ENCODE measurements around the gene APCDD1L.

Gene APCDD1L

DNA sequence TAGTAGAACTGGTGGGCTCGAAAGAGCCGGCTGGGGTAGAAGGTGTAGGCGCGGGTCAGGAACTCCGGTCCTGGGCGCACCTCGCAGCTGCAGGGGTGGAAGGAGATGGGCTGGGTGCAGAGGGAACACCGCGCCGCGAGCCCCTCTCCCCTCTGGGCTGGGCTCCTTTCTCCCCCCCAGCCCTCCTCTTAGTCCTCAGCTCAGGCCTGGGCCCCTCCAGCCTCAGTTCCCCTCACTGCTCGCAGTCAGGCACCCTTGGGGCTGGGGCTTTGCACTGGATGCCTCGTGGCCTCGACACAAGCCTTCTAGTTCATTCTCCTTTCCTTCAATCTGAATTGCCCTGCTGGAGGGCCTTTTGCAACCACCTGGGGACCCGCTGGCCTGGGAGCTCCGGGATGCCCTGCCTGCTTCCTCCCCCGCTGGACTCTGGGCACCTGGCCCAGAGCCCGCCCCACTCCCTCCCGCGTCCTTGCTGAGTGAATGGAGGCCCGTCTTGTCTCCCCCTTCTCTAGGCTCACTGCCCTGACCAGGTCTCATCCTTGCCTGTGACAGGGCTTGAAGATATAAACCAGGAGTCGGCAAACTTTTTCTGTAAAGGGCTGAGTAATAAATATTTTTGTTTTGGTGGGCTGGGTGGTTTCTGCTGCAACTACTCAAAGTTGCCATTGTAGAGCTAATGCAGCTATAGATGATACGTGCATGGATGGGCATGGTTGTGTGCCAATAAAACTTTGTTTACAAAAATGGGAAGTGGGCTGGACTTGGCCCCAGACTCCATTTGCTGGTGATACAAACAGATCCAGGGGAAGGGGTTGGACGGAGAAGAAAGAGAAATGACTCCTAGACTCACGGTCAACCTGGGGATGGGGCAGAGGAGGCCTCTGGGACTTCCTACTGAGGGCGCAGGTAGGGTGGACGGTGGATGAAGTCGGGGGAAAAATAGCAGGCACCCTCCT lies 47.3 kb downstream of the APCDD1L start:
- no peak for TF ChIP-seq CTCF (IDR thresholded peaks at IDR 0.05; ENCODE audit: low read length)
- no peak for TF ChIP-seq EZH2 (IDR thresholded peaks at IDR 0.05; ENCODE audit: borderline replicate concordance, low read length)
- H3F3A ChIP-seq (ENCODE audit: insufficient read depth, low read length) = no peaks in the 10 kb centered on the region

DNA sequence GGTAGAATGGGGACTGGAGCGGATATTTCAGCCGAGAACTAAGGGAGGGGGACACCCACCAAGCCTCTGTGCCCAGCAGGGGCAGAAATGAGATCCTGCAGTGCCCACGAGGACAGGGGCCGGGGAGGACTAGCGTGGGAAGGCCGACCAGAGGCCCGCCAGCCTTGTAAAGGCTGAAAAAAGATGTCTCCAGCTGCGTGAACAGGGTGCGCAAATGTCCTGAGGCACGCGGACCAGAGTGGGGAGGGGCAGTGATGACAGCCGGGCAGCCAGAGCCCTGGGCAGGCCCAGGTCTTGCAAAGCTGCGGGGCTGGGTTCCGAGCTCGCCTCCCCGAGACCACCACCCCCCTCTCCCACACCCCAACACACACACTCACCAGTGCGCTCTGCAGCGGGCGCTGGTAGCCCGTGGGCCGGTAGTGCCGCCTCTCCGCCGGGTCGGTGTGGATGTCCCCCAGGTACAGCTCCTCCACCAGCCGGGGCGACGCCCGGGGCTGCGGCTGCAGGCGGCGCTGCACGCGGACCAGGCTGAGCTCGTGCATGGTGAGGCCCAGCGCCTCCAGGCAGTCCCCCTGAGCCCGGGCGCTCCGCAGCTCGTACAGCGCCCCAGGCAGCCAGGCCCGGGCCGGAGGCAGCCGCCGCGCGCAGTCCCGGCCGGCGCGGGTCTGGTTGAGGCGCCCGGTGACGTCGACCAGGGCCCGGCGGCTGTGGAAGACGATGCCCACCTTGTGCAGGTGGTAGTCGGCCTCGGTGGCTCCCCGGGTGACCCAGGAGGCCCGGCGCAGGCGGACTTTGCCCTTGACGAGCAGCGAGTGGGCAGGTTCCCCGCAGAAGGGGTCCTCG lies 48.2 kb downstream of the APCDD1L start:
- no peak overlapping the region for H3K4me2 ChIP-seq (ENCODE audit: low read length)
- H3K9me2 ChIP-seq (ENCODE audit: low read depth, low read length) = no peaks in the 10 kb centered on the region
- no peak overlapping the region for H3K27ac ChIP-seq (ENCODE audit: low read depth, low read length, poor library complexity, severe bottlenecking)
- TF ChIP-seq EZH2 (IDR thresholded peaks at IDR 0.05; ENCODE audit: borderline replicate concordance, low read length) = no peak
- no peak for TF ChIP-seq CTCF (IDR thresholded peaks at IDR 0.05; ENCODE audit: low read length)
- H2AFZ ChIP-seq (ENCODE audit: low read length) = no peak overlapping the region
- H3K79me2 ChIP-seq (ENCODE audit: insufficient read depth, low read length) = no peaks in the 10 kb centered on the region
- no peaks in the 10 kb centered on the region for H3K27me3 ChIP-seq (ENCODE audit: insufficient read depth, low read length)
- H3K4me1 ChIP-seq (ENCODE audit: insufficient read depth, low read length, severe bottlenecking) = no peaks in the 10 kb centered on the region
- H3K36me3 ChIP-seq (ENCODE audit: insufficient read depth, low read length) = no peaks in the 10 kb centered on the region
- no peak overlapping the region for H3K9ac ChIP-seq (ENCODE audit: low read length)
- H3K9me3 ChIP-seq (ENCODE audit: low read length) = no peaks in the 10 kb centered on the region
- no peaks in the 10 kb centered on the region for H4K20me1 ChIP-seq (ENCODE audit: insufficient read depth, low read length)
- no peak overlapping the region for H3K4me3 ChIP-seq (ENCODE audit: low read depth, low read length, poor library complexity, severe bottlenecking)
- H3F3A ChIP-seq (ENCODE audit: insufficient read depth, low read length) = no peaks in the 10 kb centered on the region

More for the DNA sequence above, 47.3 kb downstream of the APCDD1L start:
- Histone ChIP-seq H3K9ac (ENCODE audit: low read length) (no peak overlapping the region), H3K9me3 (ENCODE audit: low read length) (no peaks in the 10 kb centered on the region), H4K20me1 (ENCODE audit: insufficient read depth, low read length) (no peaks in the 10 kb centered on the region), H3K9me2 (ENCODE audit: low read depth, low read length) (no peaks in the 10 kb centered on the region), H3K79me2 (ENCODE audit: insufficient read depth, low read length) (no peaks in the 10 kb centered on the region), H3K27ac (ENCODE audit: low read depth, low read length, poor library complexity, severe bottlenecking) (no peak overlapping the region), H2AFZ (ENCODE audit: low read length) (no peak overlapping the region), H3K4me2 (ENCODE audit: low read length) (no peak overlapping the region), H3K4me3 (ENCODE audit: low read depth, low read length, poor library complexity, severe bottlenecking) (no peak overlapping the region), H3K36me3 (ENCODE audit: insufficient read depth, low read length) (no peaks in the 10 kb centered on the region), H3K27me3 (ENCODE audit: insufficient read depth, low read length) (no peaks in the 10 kb centered on the region), H3K4me1 (ENCODE audit: insufficient read depth, low read length, severe bottlenecking) (no peaks in the 10 kb centered on the region)

DNA sequence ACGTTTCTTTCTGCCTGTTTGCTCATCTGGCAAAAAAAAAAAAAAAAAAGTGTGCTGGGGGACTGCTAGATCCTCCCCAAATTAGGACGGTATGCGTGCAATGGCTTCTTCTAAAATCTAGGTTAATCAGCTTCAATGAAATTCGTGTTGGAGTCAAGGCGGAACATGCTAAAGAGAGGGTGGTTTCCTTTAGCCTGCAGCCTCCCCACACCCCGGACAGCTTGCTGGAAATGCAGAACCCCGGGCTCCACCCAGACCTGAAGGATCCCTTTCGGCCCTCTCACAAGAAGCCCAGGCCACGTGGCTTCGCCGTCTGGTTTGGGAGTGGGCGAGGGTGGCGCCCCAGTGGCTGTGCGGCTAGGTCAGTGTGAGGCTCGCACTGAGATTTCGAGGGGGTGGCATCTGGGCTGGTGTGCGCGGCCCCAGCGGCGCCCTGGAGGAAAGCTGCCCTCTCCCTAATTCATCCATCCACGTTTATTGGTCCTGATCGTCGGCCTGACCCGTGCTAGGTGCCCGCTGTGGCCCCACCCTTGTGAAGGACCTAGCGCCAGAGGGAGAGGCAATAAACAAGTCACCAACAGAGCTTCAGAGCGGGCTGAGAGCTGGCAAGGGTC lies 49.0 kb downstream of the APCDD1L start:
- Histone ChIP-seq H3K4me1 (ENCODE audit: insufficient read depth, low read length, severe bottlenecking) (no peaks in the 10 kb centered on the region), H4K20me1 (ENCODE audit: insufficient read depth, low read length) (no peaks in the 10 kb centered on the region), H3K9me3 (ENCODE audit: low read length) (no peaks in the 10 kb centered on the region), H3K9me2 (ENCODE audit: low read depth, low read length) (no peaks in the 10 kb centered on the region), H3K4me3 (ENCODE audit: low read depth, low read length, poor library complexity, severe bottlenecking) (no peak overlapping the region), H3K27ac (ENCODE audit: low read depth, low read length, poor library complexity, severe bottlenecking) (no peak overlapping the region), H3F3A (ENCODE audit: insufficient read depth, low read length) (no peaks in the 10 kb centered on the region), H3K36me3 (ENCODE audit: insufficient read depth, low read length) (no peaks in the 10 kb centered on the region), H3K27me3 (ENCODE audit: insufficient read depth, low read length) (no peaks in the 10 kb centered on the region), H3K4me2 (ENCODE audit: low read length) (no peak overlapping the region), H2AFZ (ENCODE audit: low read length) (no peak overlapping the region), H3K9ac (ENCODE audit: low read length) (no peak overlapping the region), H3K79me2 (ENCODE audit: insufficient read depth, low read length) (no peaks in the 10 kb centered on the region)
- TF ChIP-seq CTCF (IDR thresholded peaks at IDR 0.05; ENCODE audit: low read length) = no peak
- no peak for TF ChIP-seq EZH2 (IDR thresholded peaks at IDR 0.05; ENCODE audit: borderline replicate concordance, low read length)
